Lower leg skin (tissue), 3 donors: Measurements from ENCODE around the gene EDARADD.
"Not testable (repeated sequence)": the region's sequence is repeated elsewhere in the genome, so short reads cannot be mapped to it uniquely, and the experiment has no call there.

ENCODE experiments used
- POLR2A ChIP-seq, 2 donors: fragments of 450-650 bp; IDR thresholded peaks; one replicate each; pipeline ENCODE4 v1.6.1; 2016 to 2017; ENCODE audit warnings: antibody characterized with exemption in 2 of 2, mild to moderate bottlenecking in 1 of 2, moderate library complexity in 1 of 2
- TF ChIP-seq, protein P1 (sequence below), 3 donors: fragments of 450-650 bp; IDR thresholded peaks; one replicate each; pipeline ENCODE4 v1.5.1; 2016; ENCODE audit warnings: antibody characterized with exemption in 3 of 3, mild to moderate bottlenecking in 3 of 3, moderate library complexity in 2 of 3

DNA sequence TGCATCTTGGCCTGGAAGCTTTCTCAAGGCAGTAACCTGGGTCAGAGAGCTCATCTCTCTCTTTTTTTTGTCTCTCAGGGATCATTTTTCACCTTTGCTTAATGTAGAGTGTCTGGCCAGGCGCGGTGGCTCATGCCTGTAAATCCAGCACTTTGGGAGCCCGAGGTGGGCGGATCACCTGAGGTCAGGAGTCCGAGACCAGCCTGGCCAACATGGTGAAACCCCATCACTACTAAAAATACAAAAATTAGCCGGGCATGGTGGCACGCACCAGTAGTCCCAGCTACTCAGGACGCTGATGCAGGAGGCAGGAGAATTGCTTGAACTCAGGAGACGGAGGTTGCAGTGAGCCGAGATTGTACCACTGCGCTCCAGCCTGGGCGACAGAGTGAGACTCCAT, 27.4 kb upstream of the EDARADD start:
- TF ChIP-seq, protein P1, sequence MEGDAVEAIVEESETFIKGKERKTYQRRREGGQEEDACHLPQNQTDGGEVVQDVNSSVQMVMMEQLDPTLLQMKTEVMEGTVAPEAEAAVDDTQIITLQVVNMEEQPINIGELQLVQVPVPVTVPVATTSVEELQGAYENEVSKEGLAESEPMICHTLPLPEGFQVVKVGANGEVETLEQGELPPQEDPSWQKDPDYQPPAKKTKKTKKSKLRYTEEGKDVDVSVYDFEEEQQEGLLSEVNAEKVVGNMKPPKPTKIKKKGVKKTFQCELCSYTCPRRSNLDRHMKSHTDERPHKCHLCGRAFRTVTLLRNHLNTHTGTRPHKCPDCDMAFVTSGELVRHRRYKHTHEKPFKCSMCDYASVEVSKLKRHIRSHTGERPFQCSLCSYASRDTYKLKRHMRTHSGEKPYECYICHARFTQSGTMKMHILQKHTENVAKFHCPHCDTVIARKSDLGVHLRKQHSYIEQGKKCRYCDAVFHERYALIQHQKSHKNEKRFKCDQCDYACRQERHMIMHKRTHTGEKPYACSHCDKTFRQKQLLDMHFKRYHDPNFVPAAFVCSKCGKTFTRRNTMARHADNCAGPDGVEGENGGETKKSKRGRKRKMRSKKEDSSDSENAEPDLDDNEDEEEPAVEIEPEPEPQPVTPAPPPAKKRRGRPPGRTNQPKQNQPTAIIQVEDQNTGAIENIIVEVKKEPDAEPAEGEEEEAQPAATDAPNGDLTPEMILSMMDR (IDR thresholded peaks at IDR 0.05): not testable (repeated sequence)
- TF ChIP-seq POLR2A (IDR thresholded peaks at IDR 0.05): not testable (repeated sequence)
